GM18868 (cell line): Measurements from ENCODE around the gene IPO4.
"Not testable (repeated sequence)": the region's sequence is repeated elsewhere in the genome, so short reads cannot be mapped to it uniquely, and the experiment has no call there.

Experiments
- ATAC-seq: cut with Tn5 transposase; IDR thresholded peaks from one replicate; pipeline ENCODE4 v1.9.1; 2021; ENCODE audit warnings: mild to moderate bottlenecking, moderate library complexity; ENCODE audit not compliant: unreplicated experiment

IPO4 gene

GRCh38 chr14:24219080-24219479, 30.5 kb upstream of the IPO4 start:
- no peak for ATAC-seq

GRCh38 chr14:24216876-24217275, 28.3 kb upstream of the IPO4 start:
- ATAC-seq = not testable (repeated sequence)

GRCh38 chr14:24216345-24216699, 27.7 kb upstream of the IPO4 start:
- no peak for ATAC-seq

- peak; percentile 68 for ATAC-seq
Measured at GRCh38 chr14:24215495-24216344, 27.1 kb upstream of the IPO4 start, which contains the start of gene MDP1. TSS of gene MDP1 (minus strand) at chr14:24216066. CDS start at chr14:24215955, 111 bp downstream.

GRCh38 chr14:24213866-24214662, 25.4 kb upstream of the IPO4 start:
- no peak for ATAC-seq

- peak; percentile 84 for ATAC-seq
Measured at GRCh38 chr14:24212924-24213865, 24.6 kb upstream of the IPO4 start, which contains the start of gene CHMP4A. TSS of gene CHMP4A (minus strand) at chr14:24213488. CDS start at chr14:24213439, 49 bp downstream.

- no peak for ATAC-seq
Measured at GRCh38 chr14:24211311-24211710, 22.7 kb upstream of the IPO4 start.

GRCh38 chr14:24207625-24208024, 19.0 kb upstream of the IPO4 start:
- ATAC-seq = no peak

- no peak for ATAC-seq
Measured at GRCh38 chr14:24207104-24207551, 18.5 kb upstream of the IPO4 start.

GRCh38 chr14:24206260-24207103, 17.9 kb upstream of the IPO4 start:
- no peak for ATAC-seq

- ATAC-seq = no peak
Measured at GRCh38 chr14:24204163-24205146, 15.8 kb upstream of the IPO4 start.

GRCh38 chr14:24203249-24203886, 14.8 kb upstream of the IPO4 start:
- not testable (repeated sequence) for ATAC-seq

- ATAC-seq = not testable (repeated sequence)
Measured at GRCh38 chr14:24202538-24202937, 13.9 kb upstream of the IPO4 start.

- ATAC-seq = no peak
Measured at GRCh38 chr14:24198814-24199524, 10.4 kb upstream of the IPO4 start.

- no peak for ATAC-seq
Measured at GRCh38 chr14:24197056-24197450, 8.4 kb upstream of the IPO4 start.

- peak; percentile 10 for ATAC-seq
Measured at GRCh38 chr14:24196071-24197055, 7.7 kb upstream of the IPO4 start.
